Stomach (tissue), 4 donors: ENCODE measurements around the gene SFMBT2.

Experiments
- CTCF ChIP-seq, 7 experiments: fragments of 450-650 bp in 4 of 7; fragments of 200-600 bp in 3 of 7; sonication (generic) in 3 of 7; IDR thresholded peaks; one replicate each; pipeline ENCODE4 v1.5.1; 2016 to 2019; ENCODE audit warnings: antibody characterized with exemption in 7 of 7, control low read depth in 2 of 7, mild to moderate bottlenecking in 1 of 7
- EP300 ChIP-seq: sonication (generic); formaldehyde crosslinking; IDR thresholded peaks from one replicate; pipeline ENCODE4 v1.6.1; 2017; ENCODE audit warnings: antibody characterized with exemption
- POLR2A ChIP-seq, 4 donors: fragments of 450-650 bp; IDR thresholded peaks; one replicate each; pipeline ENCODE4 v1.6.1; 2016; ENCODE audit warnings: antibody characterized with exemption in 4 of 4, control low read depth in 2 of 4, mild to moderate bottlenecking in 1 of 4, moderate library complexity in 1 of 4

- TF ChIP-seq EP300 (no peak), CTCF (IDR thresholded peaks at IDR 0.05) (no peak), POLR2A (IDR thresholded peaks at IDR 0.05) (no peak)
These were observed 33.1 kb downstream of the SFMBT2 start for GRCh38 chr10:7377614-7378248.
